ENCODE results near the gene SRMS.

- TF ChIP-seq CTCF (IDR thresholded peaks at IDR 0.05; ENCODE audit: low read length) (no peak), EZH2 (optimal IDR thresholded peaks at IDR 0.05; ENCODE audit: low read depth, low read length) (no peak)
Measured at GRCh38 chr20:63543733-63544132, 3.8 kb downstream of the SRMS start.

Measured in MM.1S (cell line).